ENCODE measurements around the gene ZMIZ1. TPM values are rescaled to one million over a fixed set of nuclear protein-coding genes. Genes with fewer than 3 reads are reported as not detected.

ZMIZ1 gene
- total RNA-seq, 1 experiment from 2014 or later = 23.5 TPM

DNA sequence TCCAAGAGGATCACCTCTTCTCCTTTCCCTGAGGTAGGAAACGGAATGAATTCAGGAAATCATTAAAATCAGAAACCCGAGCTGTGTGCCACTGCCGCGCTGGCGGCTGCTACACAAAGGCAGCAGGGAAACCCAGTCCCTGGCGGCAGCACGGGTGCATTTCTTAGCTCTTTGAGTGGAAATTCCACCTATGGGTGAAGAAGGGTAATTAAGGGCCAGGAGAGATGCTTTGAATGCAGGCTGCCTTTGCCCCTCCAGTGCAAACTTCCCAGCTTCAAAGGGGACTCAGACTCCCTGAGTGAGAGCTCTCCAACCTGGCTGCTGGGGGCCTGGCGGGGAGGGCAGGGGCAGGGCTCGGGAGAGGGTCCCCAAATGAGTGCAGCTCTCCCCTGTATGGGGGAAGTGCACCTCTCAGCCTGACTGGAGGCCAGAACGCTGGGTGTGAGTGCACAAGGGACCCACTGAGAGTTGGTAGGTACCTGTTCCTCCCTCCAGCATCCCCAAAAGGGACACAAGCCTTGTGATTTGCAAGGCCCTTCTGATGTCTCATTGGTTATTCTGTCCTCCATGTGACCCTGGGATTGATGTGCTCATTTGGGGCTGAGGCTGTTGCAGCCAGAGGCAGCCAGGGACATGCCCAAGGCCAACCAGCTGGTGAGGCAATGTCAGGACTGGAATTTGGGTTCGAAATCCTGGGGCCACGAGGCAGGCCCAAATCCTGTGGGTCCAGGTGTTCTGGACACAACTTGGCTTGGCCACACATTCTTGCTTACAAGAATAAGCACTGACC lies 16.3 kb upstream of the ZMIZ1 start:
- intact Hi-C loops (cut with micrococcal nuclease; ENCODE audit: unreplicated experiment) = no loop called here
- no TSS peak for BruUV-seq (replicated peaks)
- Mint-ChIP-seq H3K4me1 (ENCODE audit: low read depth, unreplicated experiment) (peaks cover 8% of the 10 kb centered on the region), H3K27ac (ENCODE audit: unreplicated experiment) (no peak overlapping the region), H3K27me3 (ENCODE audit: unreplicated experiment) (peaks cover 8% of the 10 kb centered on the region), H3K9me3 (ENCODE audit: low read depth, unreplicated experiment) (no peaks in the 10 kb centered on the region), H3K36me3 (ENCODE audit: insufficient read depth, unreplicated experiment) (no peaks in the 10 kb centered on the region), H3K4me3 (ENCODE audit: low read depth, unreplicated experiment) (no peak overlapping the region)
- no peak for DNase-seq
- CTCF ChIA-PET = interaction anchor here (0.7 to 1.9 kb wide), 3 partner anchors 21 to 395 kb away, joined by 3 to 4 read pairs (median 4); no protein-coding TSS in a partner anchor
- TF ChIP-seq, protein P1, sequence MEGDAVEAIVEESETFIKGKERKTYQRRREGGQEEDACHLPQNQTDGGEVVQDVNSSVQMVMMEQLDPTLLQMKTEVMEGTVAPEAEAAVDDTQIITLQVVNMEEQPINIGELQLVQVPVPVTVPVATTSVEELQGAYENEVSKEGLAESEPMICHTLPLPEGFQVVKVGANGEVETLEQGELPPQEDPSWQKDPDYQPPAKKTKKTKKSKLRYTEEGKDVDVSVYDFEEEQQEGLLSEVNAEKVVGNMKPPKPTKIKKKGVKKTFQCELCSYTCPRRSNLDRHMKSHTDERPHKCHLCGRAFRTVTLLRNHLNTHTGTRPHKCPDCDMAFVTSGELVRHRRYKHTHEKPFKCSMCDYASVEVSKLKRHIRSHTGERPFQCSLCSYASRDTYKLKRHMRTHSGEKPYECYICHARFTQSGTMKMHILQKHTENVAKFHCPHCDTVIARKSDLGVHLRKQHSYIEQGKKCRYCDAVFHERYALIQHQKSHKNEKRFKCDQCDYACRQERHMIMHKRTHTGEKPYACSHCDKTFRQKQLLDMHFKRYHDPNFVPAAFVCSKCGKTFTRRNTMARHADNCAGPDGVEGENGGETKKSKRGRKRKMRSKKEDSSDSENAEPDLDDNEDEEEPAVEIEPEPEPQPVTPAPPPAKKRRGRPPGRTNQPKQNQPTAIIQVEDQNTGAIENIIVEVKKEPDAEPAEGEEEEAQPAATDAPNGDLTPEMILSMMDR (IDR thresholded peaks at IDR 0.05; ENCODE audit: unreplicated experiment) = peak; percentile 35

DNA sequence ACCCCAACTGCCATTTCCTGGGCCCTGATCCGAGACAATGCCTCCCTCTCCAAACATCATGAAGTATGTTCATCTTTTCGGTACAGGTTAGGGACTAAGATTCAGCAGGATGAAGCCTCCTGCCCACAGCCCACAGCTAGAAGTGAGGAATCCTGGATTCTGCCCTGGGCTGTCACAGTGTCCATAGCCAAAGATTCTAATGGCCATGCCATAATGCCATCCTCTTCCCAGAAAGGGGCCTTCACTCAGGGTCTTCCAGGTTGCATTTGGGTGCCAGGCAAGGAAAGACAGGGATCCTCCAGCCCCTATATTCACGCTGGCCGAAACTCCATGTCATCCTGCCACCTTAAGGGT lies 15.7 kb upstream of the ZMIZ1 start:
- TF ChIP-seq, protein P1 (IDR thresholded peaks at IDR 0.05; ENCODE audit: unreplicated experiment) = no peak
- H3K9me3 Mint-ChIP-seq (ENCODE audit: low read depth, unreplicated experiment) = no peaks in the 10 kb centered on the region
- intact Hi-C loops (cut with micrococcal nuclease; ENCODE audit: unreplicated experiment) = no loop called here
- H3K27ac Mint-ChIP-seq (ENCODE audit: unreplicated experiment) = no peak overlapping the region
- no TSS peak for BruUV-seq (replicated peaks)
- H3K27me3 Mint-ChIP-seq (ENCODE audit: unreplicated experiment) = peaks cover 14% of the 10 kb centered on the region
- peaks cover 5% of the 10 kb centered on the region for H3K4me1 Mint-ChIP-seq (ENCODE audit: low read depth, unreplicated experiment)
- no peak overlapping the region for H3K4me3 Mint-ChIP-seq (ENCODE audit: low read depth, unreplicated experiment)
- DNase-seq = no peak
- CTCF ChIA-PET = no interaction called here
- H3K36me3 Mint-ChIP-seq (ENCODE audit: insufficient read depth, unreplicated experiment) = no peaks in the 10 kb centered on the region

DNA sequence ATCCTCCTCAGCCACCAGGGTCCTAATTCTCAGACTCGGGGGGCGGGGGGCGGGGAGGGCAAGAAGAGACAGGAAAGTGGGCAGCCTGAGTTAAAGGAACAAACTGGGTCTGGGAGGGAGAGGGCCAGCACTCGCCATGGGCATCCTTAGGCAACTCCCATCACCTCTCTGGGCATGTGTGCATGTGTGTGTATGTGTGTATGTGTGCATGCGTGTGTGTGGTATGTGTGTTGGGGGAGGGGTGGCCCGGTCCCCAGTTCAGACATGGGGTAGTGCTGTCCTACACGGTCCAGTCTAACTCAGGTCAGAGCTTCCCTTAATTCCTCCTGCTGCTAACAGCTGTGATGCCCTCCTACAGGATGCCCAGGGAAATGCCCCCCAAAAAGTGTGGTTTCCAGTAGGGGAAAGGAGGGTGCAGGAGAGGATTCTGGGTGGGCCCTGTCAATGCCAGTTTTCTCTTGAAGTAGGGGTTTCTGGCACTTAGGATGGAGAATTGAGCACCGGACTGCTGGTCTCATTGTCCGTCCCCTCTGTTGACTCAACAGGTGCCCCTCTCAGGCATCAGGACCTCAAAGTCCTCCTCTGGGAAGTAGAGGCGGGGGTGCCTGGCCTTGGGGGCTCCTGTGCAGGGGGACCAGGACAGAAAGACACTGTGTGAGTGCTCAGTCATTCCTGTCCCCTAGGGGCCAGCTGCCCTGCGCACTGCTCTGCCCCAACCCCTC lies 15.1 kb upstream of the ZMIZ1 start:
- H3K36me3 Mint-ChIP-seq (ENCODE audit: insufficient read depth, unreplicated experiment) = no peaks in the 10 kb centered on the region
- peaks cover 5% of the 10 kb centered on the region for H3K4me1 Mint-ChIP-seq (ENCODE audit: low read depth, unreplicated experiment)
- no peak overlapping the region for H3K4me3 Mint-ChIP-seq (ENCODE audit: low read depth, unreplicated experiment)
- TF ChIP-seq, protein P1 (IDR thresholded peaks at IDR 0.05; ENCODE audit: unreplicated experiment) = no peak
- DNase-seq = no peak
- intact Hi-C loops (cut with micrococcal nuclease; ENCODE audit: unreplicated experiment) = no loop called here
- H3K27ac Mint-ChIP-seq (ENCODE audit: unreplicated experiment) = no peak overlapping the region
- BruUV-seq (replicated peaks) = no TSS peak
- no peaks in the 10 kb centered on the region for H3K9me3 Mint-ChIP-seq (ENCODE audit: low read depth, unreplicated experiment)
- peaks cover 19% of the 10 kb centered on the region for H3K27me3 Mint-ChIP-seq (ENCODE audit: unreplicated experiment)
- CTCF ChIA-PET = no interaction called here

DNA sequence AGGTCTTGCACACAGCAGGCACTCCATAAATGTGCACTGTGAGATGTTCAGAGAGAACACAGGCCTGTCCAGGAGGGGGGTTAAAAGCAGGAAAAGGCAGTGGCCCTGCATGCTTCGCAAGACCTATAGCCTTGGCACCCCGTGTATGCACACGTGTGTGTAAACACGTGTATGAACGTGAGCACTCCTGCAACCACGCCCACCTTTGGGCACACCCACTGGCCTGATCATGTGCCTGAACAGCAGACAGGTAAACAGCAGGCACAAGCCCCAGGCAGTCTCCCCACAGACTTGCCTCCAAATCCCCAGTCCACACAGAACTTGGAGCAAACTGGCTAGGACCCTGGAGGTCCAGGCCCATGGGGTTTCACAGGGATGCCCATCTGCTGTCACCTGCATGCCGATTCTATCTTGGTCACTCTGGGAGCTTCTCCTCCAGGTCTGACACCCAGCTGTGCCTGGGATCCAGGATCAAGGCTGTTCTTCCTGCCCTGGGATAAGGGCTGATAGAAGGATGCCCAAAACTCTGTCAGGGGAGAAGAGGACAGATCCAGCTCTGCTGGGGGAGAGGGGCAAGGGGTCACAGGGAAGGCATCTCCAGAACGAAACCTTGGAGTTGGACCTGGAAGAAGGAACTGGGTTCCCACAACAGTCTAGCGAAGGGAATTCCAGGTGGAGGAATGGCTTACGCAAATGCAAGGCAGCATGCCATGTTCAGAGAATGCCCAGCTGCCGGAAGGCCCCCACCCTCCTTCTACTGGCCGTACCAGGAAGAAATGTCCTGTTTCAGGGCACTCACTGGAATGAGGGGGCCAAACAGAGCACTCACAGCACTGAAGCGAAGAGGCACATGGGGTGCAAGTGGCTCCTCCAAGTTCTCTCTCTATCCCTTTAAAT lies 14.3 kb upstream of the ZMIZ1 start:
- Mint-ChIP-seq H3K27ac (ENCODE audit: unreplicated experiment) (no peak overlapping the region), H3K4me3 (ENCODE audit: low read depth, unreplicated experiment) (no peak overlapping the region), H3K9me3 (ENCODE audit: low read depth, unreplicated experiment) (no peaks in the 10 kb centered on the region), H3K36me3 (ENCODE audit: insufficient read depth, unreplicated experiment) (no peaks in the 10 kb centered on the region), H3K27me3 (ENCODE audit: unreplicated experiment) (peaks cover 26% of the 10 kb centered on the region), H3K4me1 (ENCODE audit: low read depth, unreplicated experiment) (peaks cover 13% of the 10 kb centered on the region)
- intact Hi-C loops (cut with micrococcal nuclease; ENCODE audit: unreplicated experiment) = no loop called here
- TF ChIP-seq, protein P1 (IDR thresholded peaks at IDR 0.05; ENCODE audit: unreplicated experiment) = no peak
- CTCF ChIA-PET = interaction anchor here (0.7 kb wide), 1 partner anchor 9 kb away, joined by 3 read pairs; no protein-coding TSS in a partner anchor
- no TSS peak for BruUV-seq (replicated peaks)
- DNase-seq = no peak

Data from Calu3 (cell line).